Tibial nerve (tissue), 4 donors: ENCODE results near the gene JAZF1.

ENCODE experiments used
- CTCF ChIP-seq, 5 experiments: fragments of 200-600 bp in 3 of 5; fragments of 450-650 bp in 2 of 5; sonication (generic) in 3 of 5; IDR thresholded peaks; one replicate each; pipeline ENCODE4 v1.5.1; 2016 to 2019; ENCODE audit warnings: antibody characterized with exemption in 5 of 5, mild to moderate bottlenecking in 3 of 5, moderate library complexity in 2 of 5
- EP300 ChIP-seq, 2 donors: sonication (generic); formaldehyde crosslinking; IDR thresholded peaks; one replicate each; pipeline ENCODE4 v1.6.1; 2017; ENCODE audit warnings: antibody characterized with exemption in 2 of 2, mild to moderate bottlenecking in 1 of 2
- POLR2A ChIP-seq, 2 donors: fragments of 450-650 bp; IDR thresholded peaks; one replicate each; pipeline ENCODE4 v1.6.1; 2017; ENCODE audit warnings: antibody characterized with exemption in 2 of 2, mild to moderate bottlenecking in 2 of 2, moderate library complexity in 2 of 2

- TF ChIP-seq POLR2A (IDR thresholded peaks at IDR 0.05) (no peak), CTCF (IDR thresholded peaks at IDR 0.05) (no peak), EP300 (IDR thresholded peaks at IDR 0.05) (peak in 1 of 2 donors; percentile 96)
Measured at GRCh38 chr7:28083164-28083997, 97.2 kb downstream of the JAZF1 start.
